MM.1S (cell line): ENCODE data around the gene LRP6.

Source experiments
- CTCF ChIP-seq: fragments of 300-600 bp; sonication (generic); IDR thresholded peaks from 2 replicates; pipeline ENCODE4 v1.5.1; 2016; ENCODE audit warnings: antibody characterized with exemption, low read length, mixed read lengths
- EZH2 ChIP-seq: fragments of 300-600 bp; sonication (generic); optimal IDR thresholded peaks from 2 replicates; pipeline ENCODE3; 2017; ENCODE audit warnings: low read depth, mild to moderate bottlenecking, antibody characterized with exemption, low read length, mixed read lengths
- EZH2phosphoT487 ChIP-seq: fragments of 300-600 bp; sonication (generic); IDR thresholded peaks from 2 replicates; pipeline ENCODE4 v1.6.1; 2018; ENCODE audit warnings: antibody characterized with exemption, low read length

DNA sequence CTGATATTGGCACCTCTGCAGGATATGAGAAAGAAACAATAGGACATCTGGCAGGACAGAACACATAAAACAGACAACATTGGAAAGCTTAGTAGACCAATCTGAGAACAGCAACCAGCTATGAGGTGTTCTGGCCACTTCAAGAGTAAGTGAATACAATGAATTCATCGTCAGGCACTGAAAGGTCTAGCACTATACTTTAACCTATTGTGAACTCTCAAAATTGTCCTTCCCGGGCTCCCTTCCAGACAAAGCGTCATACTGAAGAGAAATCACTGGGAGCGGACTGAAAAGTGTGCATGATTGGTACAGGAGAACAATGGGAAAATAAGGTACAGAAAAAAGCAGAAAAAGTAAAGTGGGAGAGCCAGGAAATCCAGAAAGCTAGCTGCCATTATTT is 75.8 kb downstream of the LRP6 start:
- TF ChIP-seq CTCF: no peak
- no peak for TF ChIP-seq EZH2
- TF ChIP-seq EZH2phosphoT487: no peak
